Fibroblast of pulmonary artery (primary cell): ENCODE measurements around the gene SMAD3.

Experiments
- DNase-seq: peaks from one replicate; pipeline ENCODE4 v3.0.0-alpha.2; 2010; ENCODE audit warnings: low read depth
- H3K4me3 ChIP-seq: replicated peaks from 2 replicates; pipeline ENCODE4 v1.5.1; 2011; ENCODE audit warnings: low read depth, mild to moderate bottlenecking, control low read depth, low read length, moderate library complexity
- CTCF ChIP-seq: IDR thresholded peaks from 2 replicates; pipeline ENCODE4 v1.5.1; 2011; ENCODE audit warnings: mild to moderate bottlenecking, control low read depth, low read length, inconsistent platforms; ENCODE audit errors: missing control alignments

Gene SMAD3

GRCh38 chr15:67063689-67064606, 1.5 kb upstream of the SMAD3 start:
- DNase-seq: no peak
- no peak for TF ChIP-seq CTCF
- H3K4me3 ChIP-seq: no peak overlapping the region

GRCh38 chr15:67064607-67065530, 533 bp upstream of the SMAD3 start:
- no peak for TF ChIP-seq CTCF
- H3K4me3 ChIP-seq: peak overlapping the region; percentile 42
- DNase-seq: no peak

- TF ChIP-seq CTCF: no peak
Observed at GRCh38 chr15:67066041-67066958, 898 bp downstream of the SMAD3 start.

GRCh38 chr15:67066959-67067853, 1.8 kb downstream of the SMAD3 start:
- TF ChIP-seq CTCF: no peak
- peak overlapping the region; percentile 94 for H3K4me3 ChIP-seq
- no peak for DNase-seq

More at GRCh38 chr15:67066041-67066958, 898 bp downstream of the SMAD3 start:
- DNase-seq: no peak
- peak overlapping the region; percentile 94 for H3K4me3 ChIP-seq

- DNase-seq: no peak
- TF ChIP-seq CTCF: no peak
- peak overlapping the region; percentile 94 for H3K4me3 ChIP-seq
Observed at GRCh38 chr15:67067930-67068551, 2.6 kb downstream of the SMAD3 start.
